NCI-H1436 (cell line): ENCODE data around the gene TYW1B.
"Not testable (repeated sequence)": the region's sequence is repeated elsewhere in the genome, so short reads cannot be mapped to it uniquely, and the experiment has no call there.

ENCODE experiments used
- DNase-seq: peaks from one replicate; lab custom pipeline; 2025; lab: John Stamatoyannopoulos, UW

The TYW1B gene

GRCh38 chr7:72753229-72753628 lies 74.8 kb downstream of the TYW1B start:
- not testable (repeated sequence) for DNase-seq

- DNase-seq = no peak
These were observed 76.0 kb downstream of the TYW1B start for GRCh38 chr7:72751978-72752377.

GRCh38 chr7:72751378-72751777 lies 76.6 kb downstream of the TYW1B start:
- no peak for DNase-seq

- DNase-seq = not testable (repeated sequence)
These were observed 79.4 kb downstream of the TYW1B start for GRCh38 chr7:72748649-72749048.

GRCh38 chr7:72744244-72744926 lies 83.6 kb downstream of the TYW1B start:
- not testable (repeated sequence) for DNase-seq

- DNase-seq = not testable (repeated sequence)
These were observed 84.2 kb downstream of the TYW1B start for GRCh38 chr7:72743801-72744200.

GRCh38 chr7:72739716-72740115 lies 88.3 kb downstream of the TYW1B start:
- DNase-seq = not testable (repeated sequence)

GRCh38 chr7:72735855-72736254 lies 92.1 kb downstream of the TYW1B start:
- DNase-seq = not testable (repeated sequence)

- DNase-seq = not testable (repeated sequence)
These were observed 97.2 kb downstream of the TYW1B start for GRCh38 chr7:72730815-72731214.

GRCh38 chr7:72730384-72730783 lies 97.6 kb downstream of the TYW1B start:
- not testable (repeated sequence) for DNase-seq

- DNase-seq = not testable (repeated sequence)
These were observed 98.9 kb downstream of the TYW1B start for GRCh38 chr7:72729130-72729529.

GRCh38 chr7:72722694-72723093 lies 105.3 kb downstream of the TYW1B start:
- not testable (repeated sequence) for DNase-seq

GRCh38 chr7:72720890-72721289 lies 107.1 kb downstream of the TYW1B start:
- DNase-seq = not testable (repeated sequence)

GRCh38 chr7:72717252-72717774 lies 110.7 kb downstream of the TYW1B start:
- DNase-seq = not testable (repeated sequence)

- DNase-seq = not testable (repeated sequence)
These were observed 116.1 kb downstream of the TYW1B start for GRCh38 chr7:72711927-72712326.

- no peak for DNase-seq
These were observed 117.0 kb downstream of the TYW1B start for GRCh38 chr7:72710983-72711382.

- DNase-seq = no peak
These were observed 118.1 kb downstream of the TYW1B start for GRCh38 chr7:72709909-72710308.

GRCh38 chr7:72708371-72709050 lies 119.5 kb downstream of the TYW1B start:
- DNase-seq = not testable (repeated sequence)

GRCh38 chr7:72706521-72706920 lies 121.5 kb downstream of the TYW1B start:
- DNase-seq = no peak

GRCh38 chr7:72705693-72706092 lies 122.3 kb downstream of the TYW1B start:
- not testable (repeated sequence) for DNase-seq

- no peak for DNase-seq
These were observed 123.1 kb downstream of the TYW1B start for GRCh38 chr7:72704894-72705293.

- not testable (repeated sequence) for DNase-seq
These were observed 127.5 kb downstream of the TYW1B start for GRCh38 chr7:72700548-72700947.

GRCh38 chr7:72697066-72697465 lies 130.9 kb downstream of the TYW1B start:
- not testable (repeated sequence) for DNase-seq
